Sigmoid colon (tissue), 7 donors: Measurements from ENCODE around the gene FRAT2. TPM values are rescaled to one million over a fixed set of nuclear protein-coding genes. Genes with fewer than 3 reads are reported as not detected.

ENCODE experiments used
- DNase-seq: peaks from one replicate; pipeline ENCODE4 v3.0.0-alpha.2; 2019
- H3K27ac ChIP-seq, 4 donors: fragments of 200-600 bp; sonication (generic); one replicate each; pipeline ENCODE4 v1.5.1; 2016 to 2019; ENCODE audit warnings: mild to moderate bottlenecking in 1 of 4
- H3K27me3 ChIP-seq, 3 donors: fragments of 200-600 bp; sonication (generic); one replicate each; pipeline ENCODE4 v1.5.1; 2019; ENCODE audit warnings: mild to moderate bottlenecking in 1 of 3
- H3K36me3 ChIP-seq, 4 donors: fragments of 200-600 bp; sonication (generic); one replicate each; pipeline ENCODE4 v1.5.1; 2016 to 2019
- H3K4me1 ChIP-seq, 4 donors: fragments of 200-600 bp; sonication (generic); one replicate each; pipeline ENCODE4 v1.5.1; 2017 to 2019
- H3K4me3 ChIP-seq, 4 donors: fragments of 200-600 bp; sonication (generic); one replicate each; pipeline ENCODE4 v1.5.1; 2017 to 2019; ENCODE audit warnings: mild to moderate bottlenecking in 2 of 4, moderate library complexity in 1 of 4
- H3K9me3 ChIP-seq, 4 donors: fragments of 200-600 bp in 3 of 4; sonication (generic) in 3 of 4; one replicate each; pipeline versions ENCODE4 v1.5.1 to v1.6.1; 2013 to 2019
- EP300 ChIP-seq, 4 donors: sonication (generic); formaldehyde crosslinking; IDR thresholded peaks; one replicate each; pipeline ENCODE4 v1.6.1; 2017; ENCODE audit warnings: antibody characterized with exemption in 4 of 4
- POLR2A ChIP-seq, 2 donors: fragments of 450-650 bp; IDR thresholded peaks; one replicate each; pipeline ENCODE4 v1.6.1; 2016; ENCODE audit warnings: antibody characterized with exemption in 2 of 2, mild to moderate bottlenecking in 2 of 2, moderate library complexity in 2 of 2
- POLR2AphosphoS5 ChIP-seq, 4 donors: sonication (generic); formaldehyde crosslinking; IDR thresholded peaks; one replicate each; pipeline ENCODE4 v1.6.1; 2017; ENCODE audit warnings: antibody characterized with exemption in 4 of 4
- WGBS, 2 donors: extraction: QIAGEN DNeasy Blood & Tissue Kit; methylation state at CpG; one replicate each; pipeline ENCODE4 v1.1.7; 2013; 5-methylcytosine and 5-hydroxymethylcytosine counted together
- intact Hi-C: fragments of 100-400 bp; cut with DNase I; formaldehyde crosslinking; loops from one replicate; pipeline ENCODE4 v1.15.1; 2023
- polyA plus RNA-seq, 3 donors: library from polyadenylated mRNA; stranded (reverse); fragments of 200-250 nt; gene quantifications; one replicate each; pipeline ENCODE4 v1.2.3, GENCODE V29; 2013
- total RNA-seq, 4 donors: library from RNA; depleted of rRNA; stranded (reverse); fragments of >200 nt; gene quantifications; one replicate each; pipeline ENCODE4 v1.1.0, GENCODE V29; 2016
- TF ChIP-seq, protein P1 (sequence below), 4 experiments: fragments of 450-650 bp in 3 of 4; fragments of 200-600 bp in 1 of 4; IDR thresholded peaks; one replicate each; pipeline ENCODE4 v1.5.1; 2016 to 2019; ENCODE audit warnings: antibody characterized with exemption in 4 of 4, mild to moderate bottlenecking in 3 of 4, moderate library complexity in 2 of 4
- donor health status: healthy with polysubstance abuse.
- donor health status: Bipolar disorder and iron deficiency.
- donor health status: healthy.

Gene FRAT2
- total and polyA plus RNA-seq, 7 donors = 11.9 to 31.0 (median 18.9) TPM

DNA sequence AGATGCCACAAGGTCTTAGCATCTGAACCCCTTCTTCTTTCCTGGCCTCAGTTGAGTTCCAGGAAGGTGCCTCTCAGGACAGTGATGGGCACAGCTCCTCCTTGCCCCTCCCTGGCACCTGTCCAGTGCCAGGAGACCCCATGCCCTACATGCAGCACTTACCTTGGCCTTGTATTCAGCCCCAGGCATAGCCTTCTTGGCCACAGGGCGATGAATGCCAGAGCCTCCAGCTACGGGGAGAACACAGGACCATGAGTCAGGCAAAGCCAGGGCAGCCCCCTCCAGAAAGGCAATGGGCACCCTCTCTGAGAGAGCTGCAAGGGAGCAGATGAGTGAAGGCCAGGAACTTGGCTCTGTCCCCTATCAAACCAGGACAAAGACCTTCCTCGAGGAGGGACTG, 24.3 kb upstream of the FRAT2 start:
- WGBS, 2 donors = 78 to 82% methylated on average over 3 of the region's 3 CpGs
- no peak for DNase-seq
- Histone ChIP-seq H3K36me3 (peaks cover 0 to 67% (median 12%) of the 10 kb centered on the region in 4 donors), H3K4me3 (no peak overlapping the region), H3K27ac (no peak overlapping the region), H3K9me3 (no peaks in the 10 kb centered on the region), H3K27me3 (no peaks in the 10 kb centered on the region), H3K4me1 (no peaks in the 10 kb centered on the region)
- TF ChIP-seq, protein P1, sequence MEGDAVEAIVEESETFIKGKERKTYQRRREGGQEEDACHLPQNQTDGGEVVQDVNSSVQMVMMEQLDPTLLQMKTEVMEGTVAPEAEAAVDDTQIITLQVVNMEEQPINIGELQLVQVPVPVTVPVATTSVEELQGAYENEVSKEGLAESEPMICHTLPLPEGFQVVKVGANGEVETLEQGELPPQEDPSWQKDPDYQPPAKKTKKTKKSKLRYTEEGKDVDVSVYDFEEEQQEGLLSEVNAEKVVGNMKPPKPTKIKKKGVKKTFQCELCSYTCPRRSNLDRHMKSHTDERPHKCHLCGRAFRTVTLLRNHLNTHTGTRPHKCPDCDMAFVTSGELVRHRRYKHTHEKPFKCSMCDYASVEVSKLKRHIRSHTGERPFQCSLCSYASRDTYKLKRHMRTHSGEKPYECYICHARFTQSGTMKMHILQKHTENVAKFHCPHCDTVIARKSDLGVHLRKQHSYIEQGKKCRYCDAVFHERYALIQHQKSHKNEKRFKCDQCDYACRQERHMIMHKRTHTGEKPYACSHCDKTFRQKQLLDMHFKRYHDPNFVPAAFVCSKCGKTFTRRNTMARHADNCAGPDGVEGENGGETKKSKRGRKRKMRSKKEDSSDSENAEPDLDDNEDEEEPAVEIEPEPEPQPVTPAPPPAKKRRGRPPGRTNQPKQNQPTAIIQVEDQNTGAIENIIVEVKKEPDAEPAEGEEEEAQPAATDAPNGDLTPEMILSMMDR (IDR thresholded peaks at IDR 0.05) = no peak
- TF ChIP-seq EP300 (IDR thresholded peaks at IDR 0.05) (no peak), POLR2AphosphoS5 (IDR thresholded peaks at IDR 0.05) (no peak), POLR2A (IDR thresholded peaks at IDR 0.05) (no peak)
- intact Hi-C loops = no loop called here

DNA sequence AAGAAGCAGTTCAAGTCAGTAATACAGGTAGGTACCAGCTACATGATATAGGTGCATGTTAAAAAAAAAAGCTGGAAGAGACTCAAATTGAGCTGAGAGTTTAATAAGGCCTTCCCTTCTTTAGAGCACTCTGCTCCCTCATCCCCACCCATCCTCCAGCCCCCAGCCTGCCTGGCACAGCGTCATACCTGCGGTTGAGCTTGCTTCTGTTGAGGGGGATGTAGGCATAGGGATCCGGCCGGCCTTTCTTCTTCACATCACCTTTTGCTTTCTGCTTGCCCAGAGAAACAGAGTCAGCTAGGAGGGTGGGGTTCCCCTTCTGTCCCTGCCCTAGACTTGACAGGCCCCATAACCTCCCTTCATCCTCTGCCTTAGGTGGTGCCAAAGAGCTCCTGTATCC, 23.8 kb upstream of the FRAT2 start:
- H3K36me3 ChIP-seq = peaks cover 0 to 63% (median 12%) of the 10 kb centered on the region in 4 donors

DNA sequence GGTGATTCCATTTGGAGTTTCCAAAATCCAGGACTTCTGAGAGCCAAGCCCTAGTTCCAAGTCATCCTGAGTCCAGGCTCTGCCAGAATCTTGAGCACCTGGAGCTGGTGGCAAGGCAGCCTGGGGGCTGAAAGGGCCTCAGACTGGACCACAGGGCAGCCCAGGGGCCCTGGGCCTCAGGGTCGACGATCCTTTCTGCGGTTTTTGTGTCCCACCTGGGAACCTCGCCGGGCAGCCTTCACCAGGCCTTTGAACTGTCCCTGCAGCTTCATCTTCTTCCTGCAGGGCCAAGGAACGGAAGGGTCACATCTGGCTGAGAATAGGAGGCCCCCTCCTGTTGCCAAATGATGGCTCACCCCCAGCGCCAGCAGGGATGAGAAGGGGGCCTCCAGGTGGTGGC, 22.4 kb upstream of the FRAT2 start:
- H3K9me3 ChIP-seq = no peaks in the 10 kb centered on the region
- no peaks in the 10 kb centered on the region for H3K27me3 ChIP-seq
- no peak overlapping the region for H3K4me3 ChIP-seq
- intact Hi-C loops = no loop called here
- TF ChIP-seq POLR2A (IDR thresholded peaks at IDR 0.05) (no peak), POLR2AphosphoS5 (IDR thresholded peaks at IDR 0.05) (no peak), EP300 (IDR thresholded peaks at IDR 0.05) (no peak)
- TF ChIP-seq, protein P1 (IDR thresholded peaks at IDR 0.05) = no peak
- peaks cover 0 to 53% (median 12%) of the 10 kb centered on the region in 4 donors for H3K36me3 ChIP-seq
- WGBS, 2 donors = 81 to 95% methylated on average over 7 of the region's 7 CpGs
- H3K27ac ChIP-seq = no peak overlapping the region
- no peak for DNase-seq
- H3K4me1 ChIP-seq = no peaks in the 10 kb centered on the region

More for the DNA sequence above, 23.8 kb upstream of the FRAT2 start:
- no peaks in the 10 kb centered on the region for H3K9me3 ChIP-seq
- H3K27ac ChIP-seq = no peak overlapping the region
- no peak overlapping the region for H3K4me3 ChIP-seq
- intact Hi-C loops = no loop called here
- H3K27me3 ChIP-seq = no peaks in the 10 kb centered on the region
- no peak for DNase-seq
- H3K4me1 ChIP-seq = no peaks in the 10 kb centered on the region
- no peak for TF ChIP-seq EP300 (IDR thresholded peaks at IDR 0.05)
- 95 to 96% methylated on average over 4 of the region's 4 CpGs for WGBS, 2 donors

DNA sequence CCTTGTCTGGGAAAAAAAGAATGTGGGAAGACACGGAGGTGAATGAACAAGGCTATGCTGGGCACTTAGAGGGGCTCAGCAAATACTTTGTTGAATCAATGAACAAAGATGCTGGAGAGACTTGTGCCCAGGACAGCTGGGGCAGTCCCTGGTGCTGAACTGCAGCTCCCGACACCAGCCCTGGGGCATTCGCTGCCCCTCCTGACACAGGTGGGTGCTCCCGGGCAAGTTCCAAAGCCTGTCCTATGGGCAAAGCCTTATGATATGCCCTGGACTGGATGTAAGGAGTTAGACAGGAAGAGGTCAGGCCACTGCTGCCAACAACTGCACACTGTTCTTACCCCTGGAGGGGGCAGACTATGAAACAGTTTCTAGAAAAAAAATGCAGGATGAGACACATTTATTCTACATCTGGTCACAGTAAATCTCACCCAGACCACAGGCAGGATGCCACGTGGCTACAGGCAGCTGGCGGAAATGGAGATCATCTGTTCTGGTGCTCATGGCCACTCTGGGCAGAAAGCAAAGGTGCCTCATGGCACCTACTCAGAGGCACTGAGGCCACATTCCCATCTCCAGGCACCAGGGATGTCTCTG, 21.9 kb upstream of the FRAT2 start:
- no peak for DNase-seq
- WGBS, 2 donors = 78 to 91% methylated on average over 6 of the region's 6 CpGs
- Histone ChIP-seq H3K9me3 (no peaks in the 10 kb centered on the region), H3K36me3 (peaks cover 0 to 53% (median 12%) of the 10 kb centered on the region in 4 donors), H3K4me1 (no peaks in the 10 kb centered on the region), H3K27me3 (no peaks in the 10 kb centered on the region), H3K4me3 (no peak overlapping the region), H3K27ac (no peak overlapping the region)
- TF ChIP-seq, protein P1 (IDR thresholded peaks at IDR 0.05) = no peak
- TF ChIP-seq EP300 (IDR thresholded peaks at IDR 0.05) (no peak), POLR2AphosphoS5 (IDR thresholded peaks at IDR 0.05) (no peak), POLR2A (IDR thresholded peaks at IDR 0.05) (no peak)
- intact Hi-C loops = no loop called here

DNA sequence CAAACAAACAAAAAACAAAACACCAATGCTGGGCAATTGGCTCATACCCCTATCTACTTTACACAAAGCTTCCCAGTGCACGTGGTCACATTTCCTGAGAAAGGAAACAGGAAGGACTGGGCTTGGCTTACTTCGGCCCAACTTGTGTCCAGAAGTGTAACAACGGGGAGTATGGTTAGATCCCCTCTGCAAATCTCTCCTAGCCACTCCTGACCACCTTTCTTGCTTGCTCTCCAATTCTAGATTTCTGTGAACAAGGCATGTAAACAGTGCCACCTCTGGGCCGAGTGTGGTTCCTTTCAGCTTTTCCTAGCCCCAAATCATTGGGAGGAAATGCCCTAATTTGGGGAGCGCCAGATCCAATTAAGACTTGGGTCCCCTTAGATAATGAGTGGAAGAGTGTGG, 21.0 kb upstream of the FRAT2 start:
- Histone ChIP-seq H3K27ac (no peak overlapping the region), H3K9me3 (no peaks in the 10 kb centered on the region), H3K27me3 (no peaks in the 10 kb centered on the region), H3K4me1 (no peaks in the 10 kb centered on the region), H3K36me3 (peaks cover 0 to 46% (median 12%) of the 10 kb centered on the region in 4 donors), H3K4me3 (no peak overlapping the region)
- TF ChIP-seq, protein P1 (IDR thresholded peaks at IDR 0.05) = peak in 3 of 4 experiments; percentile 35 to 48 (median 38)
- TF ChIP-seq POLR2A (IDR thresholded peaks at IDR 0.05) = no peak
- 58 to 66% methylated on average over 5 of the region's 5 CpGs for WGBS, 2 donors
- intact Hi-C loops = loop anchor here (2.0 kb wide), 1 partner anchor 77 kb away; no protein-coding TSS in a partner anchor
- DNase-seq = no peak
